ENCODE results near the gene TMA7. TPM values are rescaled to one million over a fixed set of nuclear protein-coding genes. Genes with fewer than 3 reads are reported as not detected.
A peak's percentile ranks its signal among the peaks of the same experiment; 100 is the strongest.

The TMA7 gene
- total and polyA plus RNA-seq, 10 of the 15 experiments (the other 5 are each of a cell fraction or from before 2014, with no cell fraction given), result 319 to 1,760 (median 752) TPM

GRCh38 chr3:48435774-48436476, 4.1 kb upstream of the TMA7 start (continued):
- TF ChIP-seq BMI1 (IDR thresholded peaks at IDR 0.05; ENCODE audit: borderline replicate concordance), result no peak
- TF ChIP-seq ASH2L (IDR thresholded peaks at IDR 0.05; ENCODE audit: borderline replicate concordance, low read depth), result no peak
- no peak for TF ChIP-seq NFYA (IDR thresholded peaks at IDR 0.05; ENCODE audit: borderline replicate concordance, low read depth, low read length)
- peak in 1 of 2 experiments; percentile 74; a peak in 3 of 4 replicates for TF ChIP-seq BHLHE40 (IDR thresholded peaks at IDR 0.05; ENCODE audit: borderline replicate concordance in 1 of 2, low read depth in 2 of 2, low read length in 1 of 2)
- TF ChIP-seq ZNF592 (IDR thresholded peaks at IDR 0.05), result no peak; the same call in 1 of the 2 replicates
- no peak for TF ChIP-seq SP1 (IDR thresholded peaks at IDR 0.05; ENCODE audit: low read depth, low read length)
- TF ChIP-seq CUX1 (IDR thresholded peaks at IDR 0.05; ENCODE audit: insufficient replicate concordance, low read depth, low read length), result no peak
- peak; percentile 67; the same call in 1 of the 3 replicates for TF ChIP-seq POU2F2 (IDR thresholded peaks at IDR 0.05; ENCODE audit: borderline replicate concordance, low read depth, low read length)
- TF ChIP-seq CEBPZ (IDR thresholded peaks at IDR 0.05; ENCODE audit: low read depth, low read length), result no peak
- no peak for TF ChIP-seq USF2 (IDR thresholded peaks at IDR 0.05; ENCODE audit: borderline replicate concordance, low read depth, low read length)
- TF ChIP-seq CHD1 (IDR thresholded peaks at IDR 0.05; ENCODE audit: low read depth, low read length), result no peak
- TF ChIP-seq FOS (IDR thresholded peaks at IDR 0.05; ENCODE audit: borderline replicate concordance, extremely low read depth, insufficient read length), result no peak
- no peak for TF ChIP-seq POLR2AphosphoS2 (IDR thresholded peaks at IDR 0.05; ENCODE audit: low read depth, low read length)
- no peak for TF ChIP-seq POLR2AphosphoS5 (IDR thresholded peaks at IDR 0.05; ENCODE audit: low read length)

All from GM12878 (cell line).